CD4-positive, alpha-beta T cell treated with Interleukin-12 subunit alpha and Interleukin-12 subunit beta, for 1 hour (primary cell): Measurements from ENCODE around the gene CNPY1.

Experiments used
- DNase-seq: peaks from one replicate; pipeline ENCODE4 v3.0.0-alpha.2; 2020

Gene CNPY1

GRCh38 chr7:155557778-155558177 lies 11.4 kb upstream of the CNPY1 start:
- DNase-seq, result no peak

GRCh38 chr7:155556763-155557162 lies 10.4 kb upstream of the CNPY1 start:
- no peak for DNase-seq

- no peak for DNase-seq
Measured at GRCh38 chr7:155555116-155555695, 8.8 kb upstream of the CNPY1 start.

- no peak for DNase-seq
Measured at GRCh38 chr7:155553871-155554270, 7.5 kb upstream of the CNPY1 start.

- no peak for DNase-seq
Measured at GRCh38 chr7:155551785-155552611, 5.6 kb upstream of the CNPY1 start.

- no peak for DNase-seq
Measured at GRCh38 chr7:155550916-155551315, 4.6 kb upstream of the CNPY1 start.

GRCh38 chr7:155549226-155549625 lies 2.9 kb upstream of the CNPY1 start:
- DNase-seq, result no peak

GRCh38 chr7:155547161-155547791 lies 917 bp upstream of the CNPY1 start:
- no peak for DNase-seq

GRCh38 chr7:155545348-155545747 lies 1.0 kb downstream of the CNPY1 start:
- DNase-seq, result no peak

- DNase-seq, result no peak
Measured at GRCh38 chr7:155544485-155544884, 1.9 kb downstream of the CNPY1 start.

GRCh38 chr7:155543926-155544325 lies 2.4 kb downstream of the CNPY1 start:
- no peak for DNase-seq

- no peak for DNase-seq
Measured at GRCh38 chr7:155543011-155543876, 3.1 kb downstream of the CNPY1 start.

GRCh38 chr7:155541986-155542675 lies 4.2 kb downstream of the CNPY1 start:
- DNase-seq, result no peak

- no peak for DNase-seq
Measured at GRCh38 chr7:155540553-155540952, 5.8 kb downstream of the CNPY1 start.

- DNase-seq, result no peak
Measured at GRCh38 chr7:155538293-155538692, 8.1 kb downstream of the CNPY1 start.

GRCh38 chr7:155536451-155536850 lies 9.9 kb downstream of the CNPY1 start:
- DNase-seq, result no peak

GRCh38 chr7:155534691-155535090 lies 11.7 kb downstream of the CNPY1 start:
- no peak for DNase-seq

GRCh38 chr7:155533827-155534690 lies 12.3 kb downstream of the CNPY1 start:
- DNase-seq, result peak; percentile 2

GRCh38 chr7:155533120-155533826 lies 13.1 kb downstream of the CNPY1 start:
- DNase-seq, result no peak

- no peak for DNase-seq
Measured at GRCh38 chr7:155532792-155533119, 13.6 kb downstream of the CNPY1 start.

- DNase-seq, result no peak
Measured at GRCh38 chr7:155531681-155532080, 14.7 kb downstream of the CNPY1 start.
